NCI-H2171 (cell line): ENCODE measurements around the gene RNF214.

ENCODE experiments used
- DNase-seq: peaks from one replicate; lab custom pipeline; 2025; lab: John Stamatoyannopoulos, UW

The RNF214 gene

DNA sequence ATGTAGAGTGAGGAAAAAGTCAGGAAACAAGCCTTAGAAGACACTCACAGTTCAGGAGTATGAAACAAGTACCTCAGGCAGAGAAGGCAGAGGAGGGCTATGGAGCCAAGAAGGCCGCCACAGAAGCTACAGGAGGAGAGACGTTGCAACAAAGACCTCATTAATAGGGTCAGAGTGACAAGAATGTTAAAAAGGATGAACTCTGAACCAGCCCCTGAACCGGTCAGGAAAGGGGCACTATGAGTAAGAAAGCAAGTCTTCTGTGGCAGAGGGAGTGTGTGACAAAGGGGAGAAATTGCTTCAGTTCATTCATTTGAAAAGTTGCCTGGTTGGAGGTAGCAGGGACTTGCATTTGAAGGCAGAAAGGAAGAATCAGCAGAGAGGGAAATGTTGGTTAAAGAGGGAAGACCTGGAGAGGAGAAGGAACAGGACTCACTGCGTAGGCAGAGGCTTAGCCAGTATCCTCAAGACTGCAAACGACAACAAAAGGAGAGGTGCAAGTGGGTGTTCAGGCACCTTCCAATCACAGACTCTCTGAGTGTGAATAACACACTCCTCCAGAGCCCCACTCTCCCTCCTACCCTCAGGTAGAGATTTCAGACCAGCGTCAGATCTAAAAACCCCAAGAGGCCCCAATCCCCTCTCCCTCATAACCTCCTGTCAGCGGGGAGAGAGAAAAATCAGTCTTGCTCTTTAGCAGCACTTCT, 17.9 kb upstream of the RNF214 start:
- DNase-seq, result no peak

DNA sequence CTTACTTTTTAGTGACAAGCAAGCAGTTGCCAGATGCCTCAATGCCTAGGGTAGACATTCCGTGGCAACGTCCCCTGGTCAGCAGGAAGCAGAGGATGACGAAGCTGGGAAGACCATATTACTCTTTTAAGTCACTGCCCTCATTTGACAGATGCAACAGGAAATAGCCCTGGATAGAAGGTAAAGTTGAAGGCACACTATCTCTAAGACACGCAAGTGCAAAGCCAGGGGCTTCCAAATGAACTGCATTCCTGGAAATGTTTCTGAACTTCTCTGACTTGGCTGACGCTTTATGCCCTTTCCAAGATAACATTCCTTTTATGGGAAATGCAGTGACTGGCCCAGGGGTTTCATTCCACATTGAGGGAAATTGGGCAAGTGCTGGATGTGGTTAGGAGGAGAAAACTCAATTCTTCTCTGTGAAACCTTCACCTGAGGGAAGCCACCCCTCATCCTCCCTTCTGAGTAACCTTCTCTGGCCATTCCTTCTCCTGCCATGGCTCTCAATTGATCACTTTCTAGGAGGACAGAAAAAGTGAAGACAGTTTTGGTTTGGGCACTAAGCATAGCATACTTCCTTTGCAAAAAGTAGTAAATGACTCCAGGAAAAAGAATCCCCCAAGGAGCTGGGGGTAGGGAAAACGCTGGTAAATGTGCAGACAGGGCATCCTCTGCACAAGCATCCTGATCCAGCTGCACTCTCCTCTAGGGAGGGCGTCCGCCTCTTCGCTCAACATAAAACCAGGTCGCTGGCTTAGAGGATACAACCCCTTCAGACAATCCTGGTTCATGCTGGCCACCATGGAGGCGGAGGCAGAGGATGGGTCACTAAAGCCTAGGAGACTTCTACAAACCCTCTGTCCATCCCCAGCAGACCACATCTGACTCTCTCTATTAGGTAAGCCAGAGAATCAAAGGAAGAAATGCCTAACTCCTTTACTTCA, 15.1 kb upstream of the RNF214 start:
- no peak for DNase-seq

DNA sequence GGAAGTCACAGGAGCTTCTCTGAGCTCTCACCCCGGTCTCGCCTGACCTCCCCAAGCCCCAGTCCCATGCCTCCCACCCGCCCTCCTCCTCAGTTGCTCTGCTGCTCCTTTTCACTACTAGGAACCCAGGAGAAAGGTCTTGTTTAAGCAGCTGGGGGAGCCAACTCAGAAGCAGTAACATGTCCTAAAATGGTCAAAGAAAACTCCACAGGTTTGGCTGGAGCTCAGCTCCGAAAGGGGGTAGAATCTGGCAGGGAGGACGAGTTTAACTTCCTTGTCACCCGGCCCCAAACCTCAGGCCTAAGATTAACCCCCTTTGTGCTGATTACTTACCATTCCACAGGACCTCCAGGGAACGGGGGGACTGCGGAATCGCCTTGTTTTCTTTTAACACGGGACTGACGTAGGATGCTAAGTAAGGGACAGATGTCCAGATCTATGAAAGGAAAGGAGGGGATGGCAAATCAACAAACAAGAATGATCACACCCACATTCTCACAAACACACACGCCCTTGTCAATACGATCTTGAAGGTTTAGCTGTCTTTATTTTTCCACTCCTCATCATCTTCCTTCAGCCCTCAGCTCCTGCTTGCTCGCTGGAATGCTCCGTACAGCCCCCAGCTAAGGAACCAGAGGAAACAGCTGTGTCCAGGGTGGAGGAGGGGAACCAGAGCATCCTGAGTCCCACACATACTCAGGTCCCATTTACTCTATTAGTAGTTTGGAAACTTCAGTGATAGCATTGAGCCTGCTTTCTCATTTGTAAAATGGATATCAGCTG, 14.1 kb upstream of the RNF214 start:
- DNase-seq, result no peak

DNA sequence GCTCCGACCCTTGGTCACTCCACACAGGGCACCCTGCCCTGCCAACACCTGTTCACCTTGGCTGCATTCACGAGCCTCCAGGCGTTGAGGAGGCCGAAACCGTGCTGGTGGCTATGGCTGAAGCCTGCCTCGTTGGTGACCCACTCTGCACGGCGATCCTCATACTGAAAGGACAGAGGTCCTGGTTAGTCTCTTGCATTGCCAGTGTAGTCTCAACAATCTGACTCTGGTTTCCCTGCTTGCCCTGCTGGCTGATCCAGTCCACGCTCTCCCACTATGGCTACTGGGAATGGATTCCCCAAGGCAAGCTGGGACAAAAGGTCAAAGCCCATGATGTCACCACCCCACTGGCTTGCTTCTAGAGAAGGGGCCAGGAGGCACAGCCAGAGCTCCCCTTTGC, 13.5 kb upstream of the RNF214 start:
- DNase-seq, result no peak

DNA sequence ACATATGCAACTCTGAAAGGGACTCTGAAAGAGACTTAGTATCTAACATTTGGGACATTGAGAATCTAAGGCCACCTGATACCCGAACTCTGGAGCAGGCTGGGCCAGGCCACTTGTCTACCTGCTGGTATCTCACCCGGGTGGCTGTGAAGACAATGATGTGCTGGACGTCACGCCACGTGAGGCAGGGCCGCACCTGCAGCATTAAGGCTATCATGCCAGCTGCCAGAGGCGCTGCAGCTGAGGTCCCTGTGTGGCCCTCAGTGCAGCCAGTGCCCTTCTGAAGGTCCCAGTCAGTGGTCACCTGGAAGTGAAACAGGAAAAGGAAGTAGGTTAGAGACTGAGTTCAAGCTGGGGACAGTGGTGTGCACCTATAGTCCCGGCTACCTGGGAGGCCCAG, 13.0 kb upstream of the RNF214 start:
- DNase-seq, result no peak

DNA sequence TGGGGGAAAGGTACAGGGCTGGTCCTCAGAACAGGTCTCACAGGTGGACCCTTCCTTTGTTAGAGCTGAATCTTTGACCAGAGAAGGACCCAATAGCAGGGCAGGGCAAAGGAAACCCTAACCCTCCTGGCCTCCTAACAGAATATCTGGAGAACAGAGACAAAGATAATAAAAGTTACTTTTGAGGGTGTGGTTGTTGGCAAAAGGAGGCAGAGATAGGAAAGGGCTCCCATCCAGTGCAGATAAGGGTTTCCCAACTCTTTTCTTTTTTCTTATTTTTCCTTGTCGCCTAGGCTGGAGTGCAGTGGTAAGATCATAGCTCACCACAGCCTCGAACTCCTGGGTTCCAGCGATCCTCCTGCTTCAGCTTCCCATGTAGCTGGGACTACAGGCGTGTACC, 12.5 kb upstream of the RNF214 start:
- no peak for DNase-seq

DNA sequence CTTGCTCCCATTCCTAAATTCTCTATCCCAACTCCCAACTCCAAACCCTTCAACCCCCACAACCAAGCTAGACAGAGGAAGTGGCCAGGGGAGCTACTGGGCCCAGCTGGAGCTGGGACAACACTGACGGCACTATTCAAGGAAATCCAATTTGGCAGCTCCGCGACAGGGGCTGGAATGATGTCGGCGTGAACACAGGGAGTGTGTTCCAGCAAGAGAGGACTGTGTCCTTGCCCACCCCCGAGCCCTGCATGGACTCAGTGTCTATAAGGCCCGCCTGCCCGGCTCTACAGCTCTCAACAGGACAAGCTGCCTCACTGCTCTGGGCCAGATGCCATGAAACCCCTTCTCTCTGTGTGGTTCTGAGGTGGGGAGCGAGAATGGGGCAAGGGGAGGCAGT, 11.9 kb upstream of the RNF214 start:
- DNase-seq, result no peak

DNA sequence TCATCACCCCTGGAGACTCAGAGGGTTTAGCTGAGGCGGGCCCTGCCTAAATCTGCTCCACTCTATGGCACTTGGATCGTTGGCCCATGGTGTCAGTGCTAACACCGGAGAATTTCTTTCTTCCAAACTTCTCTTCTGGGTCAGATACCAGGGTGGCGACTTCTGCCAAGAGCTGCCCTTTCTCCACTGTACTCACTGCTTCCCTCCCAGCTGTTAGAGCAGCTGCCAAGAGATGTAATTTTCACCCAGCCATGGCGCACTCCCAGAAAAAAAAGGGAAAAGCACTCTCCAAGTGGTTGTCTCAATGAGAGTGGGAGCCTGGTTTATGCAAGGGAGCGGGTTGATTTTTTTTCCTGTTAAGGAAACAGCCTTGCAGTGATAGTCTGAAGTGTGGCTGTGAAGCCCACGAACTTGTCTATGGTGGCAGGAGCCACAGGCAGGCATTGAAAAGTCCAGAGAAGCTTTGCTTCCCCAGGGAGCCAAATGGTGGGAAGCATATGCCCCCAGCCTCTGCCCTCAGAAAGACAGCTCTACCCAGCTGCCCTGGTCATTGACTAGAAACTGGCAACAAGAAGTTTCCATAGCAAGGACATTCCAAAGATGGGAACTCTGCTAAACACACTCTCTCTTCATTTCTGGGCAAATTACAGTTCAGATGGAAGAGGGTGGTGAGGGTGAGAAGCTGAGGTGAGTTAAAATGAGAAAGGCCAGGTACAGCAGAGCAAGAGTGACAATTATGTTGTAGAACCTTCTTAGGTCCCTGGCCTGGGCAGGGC, 11.3 kb upstream of the RNF214 start:
- DNase-seq, result peak; percentile 5

DNA sequence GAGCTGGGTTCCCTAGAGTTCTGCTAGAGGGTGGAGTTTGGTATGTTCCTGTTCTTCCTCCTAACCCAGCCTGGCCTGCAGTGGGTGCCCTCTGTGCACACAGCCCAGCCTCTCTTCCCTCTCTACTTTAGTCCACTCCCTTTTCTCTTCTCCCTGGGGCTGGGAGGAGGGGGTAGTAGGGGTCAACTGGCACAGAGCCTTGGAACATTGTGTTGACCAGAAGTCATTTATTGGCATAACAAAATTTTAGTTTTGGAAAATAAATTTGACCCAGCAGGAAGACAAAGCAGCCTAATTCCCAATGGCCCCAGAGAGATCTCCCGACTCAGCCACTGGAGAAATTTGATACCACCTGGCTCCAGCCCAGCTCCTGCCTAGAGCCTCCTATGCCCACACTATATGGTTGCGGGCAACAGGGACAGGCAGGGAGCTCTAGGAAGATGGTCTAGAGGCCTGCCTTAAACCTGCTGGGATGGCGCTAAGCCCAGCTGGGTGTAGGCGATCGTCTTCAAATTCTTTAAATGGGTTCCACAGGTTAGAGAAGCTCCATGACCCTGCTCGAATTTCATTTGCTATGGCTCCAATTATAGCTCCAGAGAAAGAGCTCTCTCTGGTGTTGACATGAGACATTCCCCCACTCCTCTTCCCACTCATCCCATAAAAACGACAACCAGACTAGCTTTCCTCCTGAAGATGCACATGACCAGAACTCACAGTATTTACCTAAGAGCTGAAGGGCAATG, 10.5 kb upstream of the RNF214 start:
- peak; percentile 60 for DNase-seq

DNA sequence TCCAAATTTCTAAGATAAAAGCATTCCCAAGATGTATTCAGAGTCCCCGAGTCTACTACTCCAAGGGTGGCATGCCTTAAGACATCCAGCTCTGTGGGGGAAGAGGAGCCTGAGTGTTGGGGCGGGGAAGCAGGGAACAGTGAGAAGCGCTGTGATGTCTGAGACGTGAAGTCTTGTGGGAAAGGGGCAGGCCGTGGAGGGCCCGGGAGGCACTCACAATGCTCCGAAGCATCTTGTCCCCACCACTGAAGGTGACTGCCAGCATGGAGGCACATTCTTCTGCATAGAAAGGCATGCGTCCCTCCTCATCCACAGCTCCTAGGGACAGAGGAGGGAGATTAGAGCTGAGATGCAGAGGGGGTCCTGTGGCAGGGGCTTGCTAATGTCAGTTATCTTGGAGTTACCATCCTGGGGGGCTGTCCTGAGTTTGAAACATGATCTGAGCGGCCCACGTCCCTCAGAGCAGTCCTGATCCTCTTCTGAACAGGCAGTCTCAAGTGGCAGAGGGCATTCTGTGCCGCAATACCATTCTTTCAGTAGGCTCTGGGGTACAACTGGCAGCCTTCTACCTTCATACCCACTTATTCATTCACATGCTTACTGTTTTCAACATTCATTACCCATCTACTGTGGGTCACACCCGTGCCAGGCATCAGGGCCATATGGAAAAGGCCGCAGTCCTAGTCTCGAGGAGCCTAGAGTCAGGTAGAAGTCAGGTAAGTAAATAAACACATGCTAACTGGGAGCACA, 9.3 kb upstream of the RNF214 start:
- no peak for DNase-seq

DNA sequence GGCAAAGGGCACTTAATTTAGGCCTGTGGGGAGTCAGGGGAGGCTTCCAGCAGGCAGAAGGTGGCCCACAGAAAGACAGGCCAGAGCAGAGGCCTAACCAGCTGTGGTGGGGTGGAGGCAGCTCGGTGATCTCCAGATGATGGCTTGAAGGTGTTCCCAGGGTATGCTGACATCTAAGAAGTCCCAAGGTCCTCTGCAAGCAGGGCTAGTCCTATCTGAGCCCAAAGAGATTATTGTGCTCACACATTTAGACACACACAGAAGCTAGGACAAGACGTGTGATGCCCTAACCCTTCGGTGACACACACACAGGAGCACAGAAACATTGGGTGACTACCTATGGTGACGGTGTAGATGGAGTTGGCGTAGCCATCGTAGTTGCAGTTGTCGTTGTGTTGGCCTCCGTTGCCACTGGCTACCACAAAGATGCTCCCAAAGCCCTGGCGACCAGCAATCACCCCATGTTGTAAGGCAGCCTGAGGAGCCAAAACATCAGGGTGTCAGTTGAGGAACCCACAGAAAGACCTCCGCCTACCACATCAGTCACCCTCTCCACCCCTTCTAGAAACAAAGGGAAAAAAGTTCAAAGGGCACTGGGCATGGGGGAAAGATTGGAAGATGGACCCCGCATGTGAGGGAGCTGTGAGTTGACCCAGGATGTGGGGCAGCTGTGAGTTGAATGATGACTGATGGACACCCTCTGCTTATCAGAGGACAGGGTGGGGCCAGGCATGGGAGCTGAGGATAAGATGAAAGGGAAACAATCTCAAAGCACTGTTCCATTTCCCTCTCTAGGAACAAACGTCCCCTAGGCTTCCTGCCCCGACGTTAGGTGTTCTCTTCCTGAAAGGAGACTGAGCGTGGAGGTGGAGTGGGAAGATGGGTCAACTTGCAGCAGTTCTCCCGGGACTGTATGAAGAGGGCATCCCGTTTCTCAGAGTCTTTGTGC, 8.5 kb upstream of the RNF214 start:
- DNase-seq, result no peak

DNA sequence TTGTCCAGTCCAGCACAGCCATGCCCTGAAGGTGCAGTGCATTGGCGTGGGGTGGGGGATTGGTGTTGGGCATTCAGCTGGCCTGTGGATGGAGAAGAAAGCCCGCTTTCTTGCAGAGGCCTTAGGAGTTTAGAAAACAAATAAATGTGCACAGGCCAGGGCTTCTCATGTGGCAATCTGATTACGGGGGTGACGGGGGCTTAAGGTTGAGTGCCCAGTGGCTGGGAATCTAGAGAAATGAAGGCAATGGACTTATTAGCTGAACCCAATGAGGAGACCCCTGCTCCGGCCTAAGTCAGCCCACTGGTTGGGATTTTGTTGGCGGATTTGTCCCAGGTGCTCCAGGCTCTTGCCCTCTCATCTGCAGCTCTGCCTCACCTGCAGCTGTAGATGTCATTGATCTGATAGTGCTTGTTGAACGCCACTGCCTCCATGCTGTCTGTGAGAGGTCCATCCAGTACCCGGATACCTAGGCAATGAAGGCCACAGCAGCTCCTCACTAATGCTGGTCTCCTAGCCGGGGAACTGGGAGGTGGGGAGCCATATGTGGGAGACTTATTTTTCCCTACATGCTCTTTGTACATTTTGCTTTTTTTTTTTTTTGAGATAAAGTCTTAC, 6.8 kb upstream of the RNF214 start:
- DNase-seq, result no peak

DNA sequence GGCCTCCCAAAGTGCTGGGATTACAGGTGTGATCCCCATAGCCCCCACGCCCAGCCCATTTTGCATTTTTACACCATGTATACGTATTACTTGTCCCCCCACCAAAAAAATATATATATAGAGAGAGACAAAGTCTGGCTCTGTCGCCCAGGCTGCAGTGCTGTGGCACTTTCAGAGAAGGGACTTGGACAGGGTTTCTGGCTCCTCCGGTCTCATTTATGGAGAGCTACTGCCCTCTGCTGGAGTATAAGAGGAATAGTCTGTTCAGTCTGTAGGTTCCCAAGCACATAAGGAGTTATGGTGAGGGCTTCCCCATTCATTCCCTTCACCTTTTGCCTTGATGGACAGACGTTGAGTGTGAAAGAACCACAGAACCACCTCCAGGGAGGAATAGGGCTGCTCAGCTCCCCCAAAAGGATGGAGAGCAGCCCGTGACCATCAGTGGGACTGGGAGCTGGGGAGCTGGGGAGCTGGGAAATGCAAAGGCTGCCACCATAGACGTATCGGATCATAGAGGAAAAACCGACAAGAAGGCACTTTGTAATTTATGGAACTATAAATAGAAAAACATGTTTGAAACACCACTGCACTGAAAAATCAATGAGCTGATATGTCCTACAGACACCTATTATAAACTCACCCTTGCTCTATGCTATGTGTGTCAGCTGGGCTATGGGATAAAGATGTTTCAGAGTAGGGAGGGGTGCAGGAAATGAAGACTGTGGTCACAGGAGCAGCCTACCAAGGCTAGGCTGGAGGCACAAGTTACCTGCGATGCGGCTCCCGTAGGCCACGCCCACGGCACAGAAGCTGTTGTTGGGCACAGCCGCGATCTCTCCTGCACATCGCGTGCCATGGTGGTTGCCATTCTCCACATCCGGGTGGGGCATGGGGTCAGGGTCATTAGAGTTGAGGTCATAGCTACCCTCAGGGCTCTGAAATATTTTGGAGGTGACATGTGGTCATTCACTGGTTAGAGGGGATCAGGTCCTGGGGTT, 5.8 kb upstream of the RNF214 start:
- peak; percentile 53 for DNase-seq

DNA sequence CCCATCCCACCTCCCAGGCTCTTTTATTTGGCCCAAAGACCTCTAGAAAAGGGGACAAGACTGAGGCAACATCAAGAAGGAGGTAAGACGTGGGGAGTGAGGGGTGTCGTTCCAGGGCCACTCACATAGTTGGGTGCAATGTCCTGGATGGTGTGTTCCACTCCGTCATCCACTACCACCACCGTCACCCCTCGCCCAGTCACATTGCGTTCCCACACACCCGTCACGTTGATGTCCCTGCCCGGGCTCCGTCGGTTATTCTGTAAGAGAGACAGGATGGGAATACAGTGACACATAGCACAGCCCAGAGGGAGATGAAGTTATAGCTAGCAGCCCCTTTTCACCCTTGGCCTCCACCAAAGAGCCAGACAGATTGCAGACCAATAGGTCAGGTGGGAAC, 4.4 kb upstream of the RNF214 start:
- DNase-seq, result no peak

DNA sequence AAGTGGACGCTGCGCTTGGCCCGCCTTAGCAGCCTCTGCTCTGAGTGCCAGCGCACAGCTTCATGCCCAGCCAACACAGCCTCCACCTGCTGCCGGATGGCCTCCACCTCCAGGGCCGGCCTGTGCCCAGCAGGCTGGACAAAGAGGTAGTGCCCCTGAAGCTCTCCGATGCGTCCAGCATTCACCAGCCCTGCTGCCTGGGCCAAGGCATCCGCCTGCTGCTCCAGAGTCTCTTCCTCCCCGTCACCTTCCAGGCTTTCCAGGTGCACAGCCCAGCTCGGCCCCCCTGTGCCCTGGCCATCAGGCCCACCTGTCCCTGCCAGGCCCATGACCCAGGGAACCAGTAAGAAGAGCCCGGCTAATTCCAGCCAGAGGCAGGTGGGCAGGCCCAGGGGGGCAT, 3.1 kb upstream of the RNF214 start:
- no peak for DNase-seq

DNA sequence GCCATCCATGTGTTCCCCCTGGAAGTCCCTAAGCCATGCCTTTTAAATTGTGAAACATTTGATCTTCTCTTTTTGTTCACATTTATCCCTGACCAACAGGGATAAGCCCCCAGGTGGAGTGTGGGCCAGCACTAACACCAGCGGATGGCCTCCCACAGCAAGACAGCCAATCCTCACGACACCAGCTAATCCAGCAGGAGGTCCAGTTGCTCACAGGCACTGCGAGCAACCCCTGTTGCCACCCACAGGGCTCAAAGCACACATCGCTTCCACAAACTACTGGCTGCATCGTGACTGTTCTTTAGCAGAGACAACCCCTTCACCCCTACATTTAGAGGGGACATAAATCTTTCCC, 2.6 kb upstream of the RNF214 start:
- DNase-seq, result no peak

DNA sequence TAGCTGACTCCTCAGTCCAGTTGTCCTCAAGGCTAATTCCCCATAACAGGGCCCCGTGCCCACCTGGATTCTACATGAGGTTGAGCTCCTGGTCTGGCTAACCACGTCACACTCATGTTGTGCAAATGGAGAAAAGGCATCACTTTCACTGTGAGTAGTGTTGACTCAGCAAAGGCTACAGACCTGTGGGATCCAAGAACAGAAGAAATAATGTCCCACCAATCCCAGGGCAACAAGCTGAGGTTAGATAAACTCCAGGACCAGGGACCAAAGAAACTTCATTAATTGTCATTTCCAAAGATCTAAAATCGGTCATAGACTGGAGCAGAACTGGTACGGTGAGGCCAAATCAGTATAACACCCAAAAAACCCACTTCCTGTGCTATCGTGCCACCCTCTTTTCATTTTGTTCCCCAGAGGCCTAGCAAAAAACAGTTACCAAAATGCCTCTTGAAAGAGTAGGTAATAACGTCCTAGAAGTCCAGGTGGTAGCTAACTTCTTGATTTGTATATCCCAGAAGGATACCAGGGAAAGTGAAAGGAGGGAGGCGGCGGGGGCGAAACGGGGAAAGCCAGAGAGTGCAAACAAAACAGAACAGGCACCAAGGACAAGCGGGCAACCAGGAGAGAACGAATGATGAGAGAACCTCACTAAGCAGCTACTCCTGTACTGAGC, 2.0 kb upstream of the RNF214 start:
- no peak for DNase-seq
